ENCODE results near the gene ATP10A. TPM values are rescaled to one million over a fixed set of nuclear protein-coding genes. Genes with fewer than 3 reads are reported as not detected.

The ATP10A gene
- polyA plus RNA-seq, 1 donor from 2014 or later = not detected

- H3K79me2 ChIP-seq (replicated peaks; ENCODE audit: insufficient read depth, low read length) = no peaks in the 10 kb centered on the region
- peak overlapping the region; percentile 39 for H3K27ac ChIP-seq (ENCODE audit: low read length)
- no peaks in the 10 kb centered on the region for H3F3A ChIP-seq (ENCODE audit: insufficient read depth, low read length, poor library complexity, severe bottlenecking)
- H3K36me3 ChIP-seq (ENCODE audit: insufficient read depth, low read length) = no peaks in the 10 kb centered on the region
- H3K9ac ChIP-seq (ENCODE audit: low read length) = no peak overlapping the region
- no peaks in the 10 kb centered on the region for H4K20me1 ChIP-seq (ENCODE audit: insufficient read depth)
- no peak overlapping the region for H2AFZ ChIP-seq (ENCODE audit: low read depth, low read length)
- no peaks in the 10 kb centered on the region for H3K9me2 ChIP-seq (ENCODE audit: insufficient read depth, low read length)
- H3K9me3 ChIP-seq (ENCODE audit: low read length) = no peaks in the 10 kb centered on the region
- H3K4me3 ChIP-seq (ENCODE audit: low read length) = peak overlapping the region; percentile 15
- no peak overlapping the region for H3K4me2 ChIP-seq (ENCODE audit: low read length)
- TF ChIP-seq SMC3 (conservative IDR thresholded peaks at IDR 0.05; ENCODE audit: poor library complexity) (no peak), EZH2 (IDR thresholded peaks at IDR 0.05; ENCODE audit: borderline replicate concordance, insufficient read depth, low read length, poor library complexity, severe bottlenecking) (no peak), POLR2AphosphoS5 (IDR thresholded peaks at IDR 0.05) (no peak), REST (IDR thresholded peaks at IDR 0.05; ENCODE audit: borderline replicate concordance) (no peak), RAD21 (conservative IDR thresholded peaks at IDR 0.05) (no peak)
- no peaks in the 10 kb centered on the region for H3K27me3 ChIP-seq (ENCODE audit: insufficient read depth, low read depth, low read length)
Measured at GRCh38 chr15:25715536-25716413, 147.4 kb downstream of the ATP10A start.

- no peaks in the 10 kb centered on the region for H3K36me3 ChIP-seq (ENCODE audit: insufficient read depth, low read length)
- TF ChIP-seq POLR2AphosphoS5 (IDR thresholded peaks at IDR 0.05) = no peak
- no peak for TF ChIP-seq CTCF (IDR thresholded peaks at IDR 0.05; ENCODE audit: poor library complexity, severe bottlenecking)
- TF ChIP-seq EP300 (conservative IDR thresholded peaks at IDR 0.05; ENCODE audit: poor library complexity, severe bottlenecking) = no peak
- no peak for TF ChIP-seq MXI1 (conservative IDR thresholded peaks at IDR 0.05; ENCODE audit: poor library complexity, severe bottlenecking)
- TF ChIP-seq TAF1 (IDR thresholded peaks at IDR 0.05; ENCODE audit: low read depth) = no peak
- no peak for TF ChIP-seq REST (IDR thresholded peaks at IDR 0.05; ENCODE audit: borderline replicate concordance)
- TF ChIP-seq EZH2 (IDR thresholded peaks at IDR 0.05; ENCODE audit: borderline replicate concordance, insufficient read depth, low read length, poor library complexity, severe bottlenecking) = no peak
- TF ChIP-seq RAD21 (conservative IDR thresholded peaks at IDR 0.05) = no peak
- TF ChIP-seq SMC3 (conservative IDR thresholded peaks at IDR 0.05; ENCODE audit: poor library complexity) = no peak
- H3K4me2 ChIP-seq (ENCODE audit: low read length) = no peak overlapping the region
Measured at GRCh38 chr15:25714538-25714840, 148.6 kb downstream of the ATP10A start.

More at GRCh38 chr15:25714538-25714840, 148.6 kb downstream of the ATP10A start:
- no peak overlapping the region for H3K4me3 ChIP-seq (ENCODE audit: low read length)
- no peaks in the 10 kb centered on the region for H3K27me3 ChIP-seq (ENCODE audit: insufficient read depth, low read depth, low read length)
- H3K9me2 ChIP-seq (ENCODE audit: insufficient read depth, low read length) = no peaks in the 10 kb centered on the region
- no peak overlapping the region for H3K27ac ChIP-seq (ENCODE audit: low read length)
- no peak overlapping the region for H2AFZ ChIP-seq (ENCODE audit: low read depth, low read length)
- H3K9me3 ChIP-seq (ENCODE audit: low read length) = no peaks in the 10 kb centered on the region
- H3K9ac ChIP-seq (ENCODE audit: low read length) = no peak overlapping the region
- H3K79me2 ChIP-seq (replicated peaks; ENCODE audit: insufficient read depth, low read length) = no peaks in the 10 kb centered on the region
- no peaks in the 10 kb centered on the region for H3F3A ChIP-seq (ENCODE audit: insufficient read depth, low read length, poor library complexity, severe bottlenecking)
- no peaks in the 10 kb centered on the region for H4K20me1 ChIP-seq (ENCODE audit: insufficient read depth)

Measured in neural cell (in vitro differentiated cells).